ENCODE data around the gene A1BG.

Gene A1BG

GRCh38 chr19:58336216-58336615, 17.1 kb downstream of the A1BG start:
- Histone ChIP-seq H3K36me3 (ENCODE audit: control insufficient read depth in 1 of 2, insufficient read depth in 2 of 2, low read length in 2 of 2) (peaks cover 8 to 43% of the 10 kb centered on the region in 2 donors), H3K9ac (ENCODE audit: low read depth in 1 of 2, low read length in 2 of 2) (no peak overlapping the region), H3K27ac (ENCODE audit: low read depth, low read length) (no peak overlapping the region), H3K9me3 (ENCODE audit: control insufficient read depth in 1 of 2, low read length in 2 of 2) (peaks cover 0 to 6% of the 10 kb centered on the region in 2 donors), H3K27me3 (ENCODE audit: control insufficient read depth in 1 of 2, insufficient read depth in 2 of 2, low read length in 2 of 2) (no peaks in the 10 kb centered on the region), H3K4me1 (ENCODE audit: control insufficient read depth in 1 of 2, insufficient read depth in 2 of 2, low read length in 2 of 2) (no peaks in the 10 kb centered on the region), H3K4me3 (ENCODE audit: low read depth in 1 of 2, low read length in 2 of 2) (no peak overlapping the region)

GRCh38 chr19:58335630-58336029, 17.7 kb downstream of the A1BG start:
- Histone ChIP-seq H3K4me1 (ENCODE audit: control insufficient read depth in 1 of 2, insufficient read depth in 2 of 2, low read length in 2 of 2) (no peaks in the 10 kb centered on the region), H3K9ac (ENCODE audit: low read depth in 1 of 2, low read length in 2 of 2) (no peak overlapping the region), H3K27me3 (ENCODE audit: control insufficient read depth in 1 of 2, insufficient read depth in 2 of 2, low read length in 2 of 2) (no peaks in the 10 kb centered on the region), H3K36me3 (ENCODE audit: control insufficient read depth in 1 of 2, insufficient read depth in 2 of 2, low read length in 2 of 2) (peaks cover 8 to 37% of the 10 kb centered on the region in 2 donors), H3K27ac (ENCODE audit: low read depth, low read length) (no peak overlapping the region), H3K9me3 (ENCODE audit: control insufficient read depth in 1 of 2, low read length in 2 of 2) (peaks cover 0 to 6% of the 10 kb centered on the region in 2 donors), H3K4me3 (ENCODE audit: low read depth in 1 of 2, low read length in 2 of 2) (no peak overlapping the region)

- H3K27me3 ChIP-seq (ENCODE audit: control insufficient read depth in 1 of 2, insufficient read depth in 2 of 2, low read length in 2 of 2): no peaks in the 10 kb centered on the region
- peaks cover 8 to 36% of the 10 kb centered on the region in 2 donors for H3K36me3 ChIP-seq (ENCODE audit: control insufficient read depth in 1 of 2, insufficient read depth in 2 of 2, low read length in 2 of 2)
- no peak overlapping the region for H3K27ac ChIP-seq (ENCODE audit: low read depth, low read length)
- H3K9me3 ChIP-seq (ENCODE audit: control insufficient read depth in 1 of 2, low read length in 2 of 2): peaks cover 0 to 6% of the 10 kb centered on the region in 2 donors
- H3K4me1 ChIP-seq (ENCODE audit: control insufficient read depth in 1 of 2, insufficient read depth in 2 of 2, low read length in 2 of 2): no peaks in the 10 kb centered on the region
- no peak overlapping the region for H3K9ac ChIP-seq (ENCODE audit: low read depth in 1 of 2, low read length in 2 of 2)
- H3K4me3 ChIP-seq (ENCODE audit: low read depth in 1 of 2, low read length in 2 of 2): no peak overlapping the region
These were observed 18.5 kb downstream of the A1BG start for GRCh38 chr19:58334691-58335249.

GRCh38 chr19:58332697-58333096, 20.6 kb downstream of the A1BG start:
- Histone ChIP-seq H3K4me3 (ENCODE audit: low read depth in 1 of 2, low read length in 2 of 2) (no peak overlapping the region), H3K27me3 (ENCODE audit: control insufficient read depth in 1 of 2, insufficient read depth in 2 of 2, low read length in 2 of 2) (no peaks in the 10 kb centered on the region), H3K9me3 (ENCODE audit: control insufficient read depth in 1 of 2, low read length in 2 of 2) (no peaks in the 10 kb centered on the region), H3K27ac (ENCODE audit: low read depth, low read length) (no peak overlapping the region), H3K9ac (ENCODE audit: low read depth in 1 of 2, low read length in 2 of 2) (no peak overlapping the region), H3K36me3 (ENCODE audit: control insufficient read depth in 1 of 2, insufficient read depth in 2 of 2, low read length in 2 of 2) (peaks cover 8 to 15% of the 10 kb centered on the region in 2 donors), H3K4me1 (ENCODE audit: control insufficient read depth in 1 of 2, insufficient read depth in 2 of 2, low read length in 2 of 2) (peaks cover 6 to 9% of the 10 kb centered on the region in 2 donors)

- peaks cover 14 to 17% of the 10 kb centered on the region in 2 donors for H3K4me1 ChIP-seq (ENCODE audit: control insufficient read depth in 1 of 2, insufficient read depth in 2 of 2, low read length in 2 of 2)
- H3K27ac ChIP-seq (ENCODE audit: low read depth, low read length): no peak overlapping the region
- no peaks in the 10 kb centered on the region for H3K9me3 ChIP-seq (ENCODE audit: control insufficient read depth in 1 of 2, low read length in 2 of 2)
- H3K27me3 ChIP-seq (ENCODE audit: control insufficient read depth in 1 of 2, insufficient read depth in 2 of 2, low read length in 2 of 2): no peaks in the 10 kb centered on the region
- peaks cover 0 to 10% of the 10 kb centered on the region in 2 donors for H3K36me3 ChIP-seq (ENCODE audit: control insufficient read depth in 1 of 2, insufficient read depth in 2 of 2, low read length in 2 of 2)
- H3K4me3 ChIP-seq (ENCODE audit: low read depth in 1 of 2, low read length in 2 of 2): no peak overlapping the region
- H3K9ac ChIP-seq (ENCODE audit: low read depth in 1 of 2, low read length in 2 of 2): no peak overlapping the region
These were observed 22.8 kb downstream of the A1BG start for GRCh38 chr19:58330458-58330857.

GRCh38 chr19:58328999-58329398, 24.3 kb downstream of the A1BG start:
- Histone ChIP-seq H3K9ac (ENCODE audit: low read depth in 1 of 2, low read length in 2 of 2) (no peak overlapping the region), H3K4me3 (ENCODE audit: low read depth in 1 of 2, low read length in 2 of 2) (no peak overlapping the region), H3K36me3 (ENCODE audit: control insufficient read depth in 1 of 2, insufficient read depth in 2 of 2, low read length in 2 of 2) (no peaks in the 10 kb centered on the region), H3K4me1 (ENCODE audit: control insufficient read depth in 1 of 2, insufficient read depth in 2 of 2, low read length in 2 of 2) (peaks cover 19 to 23% of the 10 kb centered on the region in 2 donors), H3K27me3 (ENCODE audit: control insufficient read depth in 1 of 2, insufficient read depth in 2 of 2, low read length in 2 of 2) (no peaks in the 10 kb centered on the region), H3K27ac (ENCODE audit: low read depth, low read length) (no peak overlapping the region), H3K9me3 (ENCODE audit: control insufficient read depth in 1 of 2, low read length in 2 of 2) (no peaks in the 10 kb centered on the region)

- peaks cover 19 to 23% of the 10 kb centered on the region in 2 donors for H3K4me1 ChIP-seq (ENCODE audit: control insufficient read depth in 1 of 2, insufficient read depth in 2 of 2, low read length in 2 of 2)
- H3K4me3 ChIP-seq (ENCODE audit: low read depth in 1 of 2, low read length in 2 of 2): peak within 1 kb of the TSS; percentile 93 to 99
- peak within 1 kb of the TSS; percentile 80 to 83 for H3K9ac ChIP-seq (ENCODE audit: low read depth in 1 of 2, low read length in 2 of 2)
- H3K36me3 ChIP-seq (ENCODE audit: control insufficient read depth in 1 of 2, insufficient read depth in 2 of 2, low read length in 2 of 2): peaks cover 0 to 6% of the 10 kb centered on the region in 2 donors
- H3K27ac ChIP-seq (ENCODE audit: low read depth, low read length): peak within 1 kb of the TSS; percentile 79
- H3K27me3 ChIP-seq (ENCODE audit: control insufficient read depth in 1 of 2, insufficient read depth in 2 of 2, low read length in 2 of 2): no peaks in the 10 kb centered on the region
- no peaks in the 10 kb centered on the region for H3K9me3 ChIP-seq (ENCODE audit: control insufficient read depth in 1 of 2, low read length in 2 of 2)
These were observed 26.2 kb downstream of the A1BG start, which contains the start of gene ZSCAN22 for GRCh38 chr19:58326914-58327726. Gene ZSCAN22 (plus strand): TSS chr19:58326994. CDS start chr19:58334803, 7,809 bp downstream.

GRCh38 chr19:58326501-58326913, 26.8 kb downstream of the A1BG start:
- peak overlapping the region; percentile 79 for H3K27ac ChIP-seq (ENCODE audit: low read depth, low read length)

GRCh38 chr19:58325311-58326022, 27.8 kb downstream of the A1BG start:
- Histone ChIP-seq H3K27me3 (ENCODE audit: control insufficient read depth in 1 of 2, insufficient read depth in 2 of 2, low read length in 2 of 2) (no peaks in the 10 kb centered on the region), H3K9ac (ENCODE audit: low read depth in 1 of 2, low read length in 2 of 2) (peak overlapping the region; percentile 12 to 80), H3K4me3 (ENCODE audit: low read depth in 1 of 2, low read length in 2 of 2) (peak overlapping the region; percentile 93 to 99), H3K9me3 (ENCODE audit: control insufficient read depth in 1 of 2, low read length in 2 of 2) (no peaks in the 10 kb centered on the region), H3K36me3 (ENCODE audit: control insufficient read depth in 1 of 2, insufficient read depth in 2 of 2, low read length in 2 of 2) (peaks cover 0 to 12% of the 10 kb centered on the region in 2 donors), H3K27ac (ENCODE audit: low read depth, low read length) (no peak overlapping the region), H3K4me1 (ENCODE audit: control insufficient read depth in 1 of 2, insufficient read depth in 2 of 2, low read length in 2 of 2) (peaks cover 19 to 23% of the 10 kb centered on the region in 2 donors)

More at GRCh38 chr19:58326501-58326913, 26.8 kb downstream of the A1BG start:
- Histone ChIP-seq H3K4me3 (ENCODE audit: low read depth in 1 of 2, low read length in 2 of 2) (peak overlapping the region; percentile 93 to 99), H3K4me1 (ENCODE audit: control insufficient read depth in 1 of 2, insufficient read depth in 2 of 2, low read length in 2 of 2) (peaks cover 19 to 23% of the 10 kb centered on the region in 2 donors), H3K27me3 (ENCODE audit: control insufficient read depth in 1 of 2, insufficient read depth in 2 of 2, low read length in 2 of 2) (no peaks in the 10 kb centered on the region), H3K9ac (ENCODE audit: low read depth in 1 of 2, low read length in 2 of 2) (peak overlapping the region; percentile 80 to 83), H3K36me3 (ENCODE audit: control insufficient read depth in 1 of 2, insufficient read depth in 2 of 2, low read length in 2 of 2) (peaks cover 0 to 10% of the 10 kb centered on the region in 2 donors), H3K9me3 (ENCODE audit: control insufficient read depth in 1 of 2, low read length in 2 of 2) (no peaks in the 10 kb centered on the region)

- H3K4me1 ChIP-seq (ENCODE audit: control insufficient read depth in 1 of 2, insufficient read depth in 2 of 2, low read length in 2 of 2): no peaks in the 10 kb centered on the region
- peaks cover 4 to 39% of the 10 kb centered on the region in 2 donors for H3K36me3 ChIP-seq (ENCODE audit: control insufficient read depth in 1 of 2, insufficient read depth in 2 of 2, low read length in 2 of 2)
- no peaks in the 10 kb centered on the region for H3K9me3 ChIP-seq (ENCODE audit: control insufficient read depth in 1 of 2, low read length in 2 of 2)
These were observed 34.1 kb downstream of the A1BG start for GRCh38 chr19:58319241-58319640.

More at GRCh38 chr19:58319241-58319640, 34.1 kb downstream of the A1BG start:
- Histone ChIP-seq H3K27ac (ENCODE audit: low read depth, low read length) (no peak overlapping the region), H3K9ac (ENCODE audit: low read depth in 1 of 2, low read length in 2 of 2) (no peak overlapping the region), H3K27me3 (ENCODE audit: control insufficient read depth in 1 of 2, insufficient read depth in 2 of 2, low read length in 2 of 2) (no peaks in the 10 kb centered on the region), H3K4me3 (ENCODE audit: low read depth in 1 of 2, low read length in 2 of 2) (no peak overlapping the region)
